Activated naive CD4-positive, alpha-beta T cell treated with anti-CD3 and anti-CD28 coated beads, Interleukin-2, amount 10 ng/mL, durations not matched to agents 7 days and 5 days (primary cell): ENCODE results near the gene SLAMF6.
A peak's percentile ranks its signal among the peaks of the same experiment; 100 is the strongest.
"Not testable (repeated sequence)": the region's sequence is repeated elsewhere in the genome, so short reads cannot be mapped to it uniquely, and the experiment has no call there.

ENCODE experiments used
- CTCF ChIA-PET: fragments of 350-600 bp; sonication (Branson Sonifier 250); formaldehyde crosslinking; loops from one replicate; lab custom pipeline; 2021; ENCODE audit warnings: antibody characterized with exemption; lab: Charles Lee
- DNase-seq: peaks from one replicate; pipeline ENCODE4 v3.0.0-alpha.2; 2020
- H3K27ac Mint-ChIP-seq: one replicate; pipeline ENCODE4 v1.8.0; 2021; ENCODE audit warnings: mild to moderate bottlenecking, moderate library complexity, mixed read lengths
- H3K27me3 Mint-ChIP-seq: one replicate; pipeline ENCODE4 v1.8.0; 2021; ENCODE audit warnings: mild to moderate bottlenecking, mixed read lengths
- H3K36me3 Mint-ChIP-seq: one replicate; pipeline ENCODE4 v1.8.0; 2021; ENCODE audit warnings: mixed read lengths
- H3K4me1 Mint-ChIP-seq: one replicate; pipeline ENCODE4 v1.8.0; 2021; ENCODE audit warnings: mixed read lengths
- H3K4me3 Mint-ChIP-seq: one replicate; pipeline ENCODE4 v1.8.0; 2021; ENCODE audit warnings: mild to moderate bottlenecking, moderate library complexity, mixed read lengths
- H3K9me3 Mint-ChIP-seq: one replicate; pipeline ENCODE4 v1.8.0; 2021; ENCODE audit warnings: mixed read lengths

Gene SLAMF6

GRCh38 chr1:160522622-160523345 is at the start of gene SLAMF6:
TSS of gene SLAMF6 (minus strand) at chr1:160523255. CDS start at chr1:160523192, 63 bp downstream.
- H3K27me3 Mint-ChIP-seq = no peaks in the 10 kb centered on the region
- DNase-seq = peak; percentile 60
- peaks cover 30% of the 10 kb centered on the region for H3K9me3 Mint-ChIP-seq
- peaks cover 65% of the 10 kb centered on the region for H3K4me1 Mint-ChIP-seq
- H3K36me3 Mint-ChIP-seq = peaks cover 38% of the 10 kb centered on the region
- peak within 1 kb of the TSS; percentile 84 for H3K4me3 Mint-ChIP-seq
- CTCF ChIA-PET = interaction anchor here (0.7 to 1.8 kb wide), 8 partner anchors 10 to 96 kb away, joined by 3 to 8 read pairs (median 4); no protein-coding TSS in a partner anchor
- peak within 1 kb of the TSS; percentile 95 for H3K27ac Mint-ChIP-seq

- Mint-ChIP-seq H3K27ac (no peak overlapping the region), H3K27me3 (no peaks in the 10 kb centered on the region), H3K4me1 (peaks cover 64% of the 10 kb centered on the region), H3K36me3 (peaks cover 27% of the 10 kb centered on the region), H3K4me3 (no peak overlapping the region), H3K9me3 (no peaks in the 10 kb centered on the region)
- DNase-seq = no peak
- CTCF ChIA-PET = no interaction called here
Measured at GRCh38 chr1:160570840-160571239, 47.8 kb upstream of the SLAMF6 start.

GRCh38 chr1:160569806-160570205 is 46.8 kb upstream of the SLAMF6 start:
- no peak for DNase-seq
- no peaks in the 10 kb centered on the region for H3K9me3 Mint-ChIP-seq
- no peaks in the 10 kb centered on the region for H3K27me3 Mint-ChIP-seq
- no peak overlapping the region for H3K4me3 Mint-ChIP-seq
- peaks cover 28% of the 10 kb centered on the region for H3K36me3 Mint-ChIP-seq
- H3K4me1 Mint-ChIP-seq = peaks cover 62% of the 10 kb centered on the region
- CTCF ChIA-PET = interaction anchor here (1.4 kb wide), 1 partner anchor 37 kb away, joined by 3 read pairs; no protein-coding TSS in a partner anchor
- peak overlapping the region; percentile 0 for H3K27ac Mint-ChIP-seq

GRCh38 chr1:160567858-160568682 is 45.0 kb upstream of the SLAMF6 start:
- CTCF ChIA-PET = interaction anchor here (0.6 to 1.3 kb wide), 4 partner anchors 23 to 39 kb away, joined by 3 read pairs; no protein-coding TSS in a partner anchor
- peak overlapping the region; percentile 5 for H3K4me3 Mint-ChIP-seq
- H3K9me3 Mint-ChIP-seq = peaks cover 5% of the 10 kb centered on the region
- no peaks in the 10 kb centered on the region for H3K27me3 Mint-ChIP-seq
- H3K27ac Mint-ChIP-seq = peak overlapping the region; percentile 91
- peak; percentile 64 for DNase-seq
- peaks cover 30% of the 10 kb centered on the region for H3K36me3 Mint-ChIP-seq
- H3K4me1 Mint-ChIP-seq = peaks cover 57% of the 10 kb centered on the region

GRCh38 chr1:160567341-160567740 is 44.3 kb upstream of the SLAMF6 start:
- peaks cover 36% of the 10 kb centered on the region for H3K36me3 Mint-ChIP-seq
- CTCF ChIA-PET = interaction anchor here (1.2 to 2.0 kb wide), 3 partner anchors 17 to 39 kb away, joined by 3 to 6 read pairs (median 3); no protein-coding TSS in a partner anchor
- no peak for DNase-seq
- no peaks in the 10 kb centered on the region for H3K27me3 Mint-ChIP-seq
- peak overlapping the region; percentile 91 for H3K27ac Mint-ChIP-seq
- H3K4me3 Mint-ChIP-seq = no peak overlapping the region
- H3K9me3 Mint-ChIP-seq = peaks cover 10% of the 10 kb centered on the region
- H3K4me1 Mint-ChIP-seq = peaks cover 57% of the 10 kb centered on the region

GRCh38 chr1:160565564-160565963 is 42.5 kb upstream of the SLAMF6 start:
- no peak for DNase-seq
- peaks cover 48% of the 10 kb centered on the region for H3K36me3 Mint-ChIP-seq
- CTCF ChIA-PET = interaction anchor here (1.2 to 2.0 kb wide), 3 partner anchors 14 to 22 kb away, joined by 3 to 6 read pairs (median 6); no protein-coding TSS in a partner anchor
- no peaks in the 10 kb centered on the region for H3K27me3 Mint-ChIP-seq
- no peak overlapping the region for H3K4me3 Mint-ChIP-seq
- H3K9me3 Mint-ChIP-seq = peaks cover 18% of the 10 kb centered on the region
- H3K27ac Mint-ChIP-seq = no peak overlapping the region
- peaks cover 70% of the 10 kb centered on the region for H3K4me1 Mint-ChIP-seq

GRCh38 chr1:160563230-160563629 is 40.2 kb upstream of the SLAMF6 start:
- CTCF ChIA-PET = interaction anchor here (1.6 to 2.2 kb wide), 3 partner anchors 12 to 44 kb away, joined by 3 to 9 read pairs (median 6); no protein-coding TSS in a partner anchor
- not testable (repeated sequence) for DNase-seq, H3K4me3 Mint-ChIP-seq, H3K27me3 Mint-ChIP-seq, H3K27ac Mint-ChIP-seq
- Mint-ChIP-seq H3K36me3 (peaks cover 61% of the 10 kb centered on the region), H3K9me3 (peaks cover 36% of the 10 kb centered on the region), H3K4me1 (peaks cover 75% of the 10 kb centered on the region)

GRCh38 chr1:160562745-160563144 is 39.7 kb upstream of the SLAMF6 start:
- CTCF ChIA-PET = interaction anchor here (1.6 kb wide), 1 partner anchor 12 kb away, joined by 3 read pairs; no protein-coding TSS in a partner anchor
- H3K4me1 Mint-ChIP-seq = peaks cover 72% of the 10 kb centered on the region
- not testable (repeated sequence) for DNase-seq, H3K27me3 Mint-ChIP-seq, H3K27ac Mint-ChIP-seq, H3K4me3 Mint-ChIP-seq
- peaks cover 36% of the 10 kb centered on the region for H3K9me3 Mint-ChIP-seq
- peaks cover 59% of the 10 kb centered on the region for H3K36me3 Mint-ChIP-seq

GRCh38 chr1:160560806-160561205 is 37.8 kb upstream of the SLAMF6 start:
- H3K27me3 Mint-ChIP-seq = no peaks in the 10 kb centered on the region
- no peak overlapping the region for H3K4me3 Mint-ChIP-seq
- no peak for DNase-seq
- H3K9me3 Mint-ChIP-seq = peaks cover 36% of the 10 kb centered on the region
- peak overlapping the region; percentile 71 for H3K27ac Mint-ChIP-seq
- peaks cover 56% of the 10 kb centered on the region for H3K4me1 Mint-ChIP-seq
- peaks cover 54% of the 10 kb centered on the region for H3K36me3 Mint-ChIP-seq
- CTCF ChIA-PET = interaction anchor here (0.7 to 4.7 kb wide), 5 partner anchors 10 to 46 kb away, joined by 3 to 24 read pairs (median 4); no protein-coding TSS in a partner anchor

- Mint-ChIP-seq H3K36me3 (peaks cover 49% of the 10 kb centered on the region), H3K4me3 (peak overlapping the region; percentile 0), H3K4me1 (peaks cover 50% of the 10 kb centered on the region), H3K27ac (peak overlapping the region; percentile 71), H3K9me3 (peaks cover 36% of the 10 kb centered on the region), H3K27me3 (no peaks in the 10 kb centered on the region)
- CTCF ChIA-PET = interaction anchor here (1.1 to 4.7 kb wide), 5 partner anchors 10 to 46 kb away, joined by 3 to 24 read pairs (median 4); no protein-coding TSS in a partner anchor
- no peak for DNase-seq
Measured at GRCh38 chr1:160560045-160560705, 37.1 kb upstream of the SLAMF6 start.

GRCh38 chr1:160559437-160559836 is 36.4 kb upstream of the SLAMF6 start:
- peaks cover 49% of the 10 kb centered on the region for H3K36me3 Mint-ChIP-seq
- CTCF ChIA-PET = interaction anchor here (1.1 to 4.7 kb wide), 3 partner anchors 10 to 47 kb away, joined by 4 to 24 read pairs (median 5); no protein-coding TSS in a partner anchor
- H3K4me1 Mint-ChIP-seq = peaks cover 44% of the 10 kb centered on the region
- not testable (repeated sequence) for H3K27me3 Mint-ChIP-seq, DNase-seq, H3K4me3 Mint-ChIP-seq
- peaks cover 36% of the 10 kb centered on the region for H3K9me3 Mint-ChIP-seq
- peak overlapping the region; percentile 71 for H3K27ac Mint-ChIP-seq

- peaks cover 41% of the 10 kb centered on the region for H3K4me1 Mint-ChIP-seq
- CTCF ChIA-PET = interaction anchor here (1.1 to 4.7 kb wide), 3 partner anchors 10 to 48 kb away, joined by 4 to 24 read pairs (median 5); no protein-coding TSS in a partner anchor
- no peak overlapping the region for H3K27ac Mint-ChIP-seq
- H3K36me3 Mint-ChIP-seq = peaks cover 49% of the 10 kb centered on the region
- peaks cover 36% of the 10 kb centered on the region for H3K9me3 Mint-ChIP-seq
- no peak overlapping the region for H3K4me3 Mint-ChIP-seq
- H3K27me3 Mint-ChIP-seq = no peaks in the 10 kb centered on the region
- DNase-seq = no peak
Measured at GRCh38 chr1:160558660-160559380, 35.8 kb upstream of the SLAMF6 start.

GRCh38 chr1:160553778-160554177 is 30.7 kb upstream of the SLAMF6 start:
- H3K4me3 Mint-ChIP-seq = no peak overlapping the region
- no peak overlapping the region for H3K27ac Mint-ChIP-seq
- CTCF ChIA-PET = interaction anchor here (1.0 to 18.8 kb wide), 5 partner anchors 10 to 65 kb away, joined by 3 to 308 read pairs (median 5); no protein-coding TSS in a partner anchor
- H3K27me3 Mint-ChIP-seq = no peaks in the 10 kb centered on the region
- peaks cover 7% of the 10 kb centered on the region for H3K4me1 Mint-ChIP-seq
- peaks cover 3% of the 10 kb centered on the region for H3K9me3 Mint-ChIP-seq
- H3K36me3 Mint-ChIP-seq = peaks cover 18% of the 10 kb centered on the region
- DNase-seq = no peak
